ES-I3 (cell line): Measurements from ENCODE around the gene MACROD2.

ENCODE experiments used
- H3K36me3 ChIP-seq: 2 replicates; pipeline ENCODE4 v1.6.1; 2013; ENCODE audit warnings: mild to moderate bottlenecking, low read length, control low read depth, moderate library complexity; ENCODE audit not compliant: insufficient read depth
- H3K4me1 ChIP-seq: 2 replicates; pipeline ENCODE4 v1.6.1; 2013; ENCODE audit warnings: mild to moderate bottlenecking, control low read depth, low read length; ENCODE audit not compliant: insufficient read depth
- H3K9ac ChIP-seq: 2 replicates; pipeline ENCODE4 v1.6.1; 2013; ENCODE audit warnings: low read depth, mild to moderate bottlenecking, low read length, moderate library complexity
- H3K9me3 ChIP-seq: 2 replicates; pipeline ENCODE4 v1.6.1; 2013; ENCODE audit warnings: mild to moderate bottlenecking, low read length, moderate library complexity; ENCODE audit not compliant: control insufficient read depth, insufficient read depth

The MACROD2 gene

GRCh38 chr20:15889061-15889460, 1893.7 kb downstream of the MACROD2 start:
- H3K9ac ChIP-seq = no peak overlapping the region
- peaks cover 2% of the 10 kb centered on the region; the same call in 1 of the 2 replicates for H3K9me3 ChIP-seq
- H3K36me3 ChIP-seq = no peaks in the 10 kb centered on the region
- H3K4me1 ChIP-seq = peaks cover 3% of the 10 kb centered on the region; the same call in 1 of the 2 replicates

- H3K4me1 ChIP-seq = peaks cover 3% of the 10 kb centered on the region; the same call in 1 of the 2 replicates
Measured at GRCh38 chr20:15889514-15890256, 1894.4 kb downstream of the MACROD2 start.

GRCh38 chr20:15890407-15890982, 1895.2 kb downstream of the MACROD2 start:
- H3K9me3 ChIP-seq = peaks cover 2% of the 10 kb centered on the region; the same call in 1 of the 2 replicates
- H3K4me1 ChIP-seq = peaks cover 3% of the 10 kb centered on the region; the same call in 1 of the 2 replicates
- no peak overlapping the region for H3K9ac ChIP-seq
- H3K36me3 ChIP-seq = no peaks in the 10 kb centered on the region

More at GRCh38 chr20:15889514-15890256, 1894.4 kb downstream of the MACROD2 start:
- H3K9ac ChIP-seq = no peak overlapping the region
- no peaks in the 10 kb centered on the region for H3K36me3 ChIP-seq
- H3K9me3 ChIP-seq = peaks cover 2% of the 10 kb centered on the region; the same call in 1 of the 2 replicates

DNA sequence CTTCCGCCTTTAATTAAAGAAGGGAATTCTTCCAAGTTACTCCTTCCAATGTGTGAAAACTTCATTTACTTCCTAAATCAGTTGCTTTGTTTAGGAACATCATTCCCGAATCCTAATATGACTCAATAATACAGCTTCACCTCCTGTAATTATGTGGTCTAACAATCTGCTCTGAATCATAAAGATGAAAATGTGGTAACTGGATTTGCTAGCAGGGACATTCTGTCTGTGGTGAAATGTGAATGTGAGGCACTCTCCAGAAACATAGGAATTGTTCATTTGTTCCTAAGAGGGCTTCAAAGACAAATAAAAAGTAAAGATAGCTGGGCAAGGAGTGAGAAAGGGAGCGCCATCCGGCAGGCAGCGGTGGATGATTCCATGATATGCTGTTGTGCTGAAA, 1899.8 kb downstream of the MACROD2 start:
- Histone ChIP-seq H3K9ac (no peak overlapping the region), H3K9me3 (no peaks in the 10 kb centered on the region), H3K36me3 (no peaks in the 10 kb centered on the region), H3K4me1 (no peaks in the 10 kb centered on the region)

DNA sequence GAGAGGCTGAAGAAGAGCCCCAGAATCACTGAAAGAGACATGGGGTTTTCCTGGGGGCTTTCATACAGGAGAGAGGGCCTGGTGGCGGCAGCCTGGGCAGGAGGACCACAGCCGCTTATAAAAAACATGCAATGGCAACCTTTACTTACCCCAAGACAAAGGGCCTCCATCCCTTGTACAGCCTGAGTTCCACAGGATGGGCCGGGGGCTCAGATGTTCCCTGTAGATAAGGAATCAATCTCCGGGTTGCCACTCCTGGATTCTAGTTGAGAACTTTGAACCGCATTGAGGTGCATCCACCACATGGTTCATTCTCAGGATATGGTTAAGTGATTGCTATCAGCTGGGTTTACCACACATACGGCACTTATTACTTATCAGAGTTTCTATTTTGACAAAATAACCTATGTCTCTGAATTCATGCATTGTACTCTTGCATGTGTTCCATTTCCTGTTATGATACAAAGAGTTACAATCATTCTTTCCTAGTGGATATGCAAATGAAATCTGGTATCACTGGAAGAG, 1900.3 kb downstream of the MACROD2 start:
- no peaks in the 10 kb centered on the region for H3K36me3 ChIP-seq
- H3K9ac ChIP-seq = no peak overlapping the region
- no peaks in the 10 kb centered on the region for H3K9me3 ChIP-seq
- H3K4me1 ChIP-seq = no peaks in the 10 kb centered on the region

- Histone ChIP-seq H3K36me3 (no peaks in the 10 kb centered on the region), H3K9ac (no peak overlapping the region), H3K4me1 (no peaks in the 10 kb centered on the region), H3K9me3 (no peaks in the 10 kb centered on the region)
Measured at GRCh38 chr20:15899967-15900366, 1904.7 kb downstream of the MACROD2 start.

DNA sequence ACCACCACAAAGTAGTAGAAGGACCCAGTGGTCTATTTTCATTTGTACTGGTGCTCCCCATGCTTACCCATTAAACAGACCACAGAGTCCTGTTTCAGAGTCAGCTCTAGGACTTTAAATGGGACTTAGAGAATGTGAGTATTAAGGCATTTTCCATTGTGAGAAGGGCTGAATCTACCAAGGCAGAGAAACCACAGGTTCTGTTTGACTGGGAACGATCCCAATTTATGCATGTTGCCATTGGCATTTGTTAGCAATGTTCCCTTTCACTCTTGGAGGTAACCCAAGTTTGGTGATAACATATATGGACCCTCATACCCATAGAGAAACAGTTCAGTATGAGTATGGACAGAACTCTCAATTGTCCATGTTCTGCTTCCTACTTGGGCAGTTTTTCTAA, 1905.1 kb downstream of the MACROD2 start:
- Histone ChIP-seq H3K36me3 (no peaks in the 10 kb centered on the region), H3K9me3 (no peaks in the 10 kb centered on the region), H3K4me1 (no peaks in the 10 kb centered on the region), H3K9ac (no peak overlapping the region)

- Histone ChIP-seq H3K9me3 (no peaks in the 10 kb centered on the region), H3K36me3 (no peaks in the 10 kb centered on the region), H3K9ac (no peak overlapping the region), H3K4me1 (no peaks in the 10 kb centered on the region)
Measured at GRCh38 chr20:15902493-15902892, 1907.2 kb downstream of the MACROD2 start.

GRCh38 chr20:15905661-15906060, 1910.3 kb downstream of the MACROD2 start:
- H3K36me3 ChIP-seq = no peaks in the 10 kb centered on the region
- no peaks in the 10 kb centered on the region for H3K9me3 ChIP-seq
- no peak overlapping the region for H3K9ac ChIP-seq
- no peaks in the 10 kb centered on the region for H3K4me1 ChIP-seq

DNA sequence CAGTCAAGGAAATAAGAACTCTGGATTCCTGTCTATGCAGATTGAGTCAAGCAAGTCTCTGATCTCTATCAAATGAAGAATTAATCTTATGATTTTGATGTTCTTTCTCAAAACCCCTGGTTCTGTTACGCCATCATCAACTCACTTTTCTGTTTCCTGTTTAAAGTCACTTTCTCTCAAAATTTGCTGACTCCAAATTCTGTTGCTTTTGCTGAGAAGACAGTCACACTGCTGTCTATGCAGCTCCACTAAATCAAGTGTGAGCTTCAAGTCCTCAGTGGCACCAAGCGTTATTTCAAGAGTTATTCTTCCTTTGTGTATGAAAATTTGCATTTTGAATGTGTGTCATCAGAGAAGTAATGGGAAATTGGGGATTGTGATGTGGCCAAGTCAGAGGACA, 1914.7 kb downstream of the MACROD2 start:
- H3K36me3 ChIP-seq = no peaks in the 10 kb centered on the region
- H3K9me3 ChIP-seq = no peaks in the 10 kb centered on the region
- no peaks in the 10 kb centered on the region for H3K4me1 ChIP-seq
- H3K9ac ChIP-seq = no peak overlapping the region

DNA sequence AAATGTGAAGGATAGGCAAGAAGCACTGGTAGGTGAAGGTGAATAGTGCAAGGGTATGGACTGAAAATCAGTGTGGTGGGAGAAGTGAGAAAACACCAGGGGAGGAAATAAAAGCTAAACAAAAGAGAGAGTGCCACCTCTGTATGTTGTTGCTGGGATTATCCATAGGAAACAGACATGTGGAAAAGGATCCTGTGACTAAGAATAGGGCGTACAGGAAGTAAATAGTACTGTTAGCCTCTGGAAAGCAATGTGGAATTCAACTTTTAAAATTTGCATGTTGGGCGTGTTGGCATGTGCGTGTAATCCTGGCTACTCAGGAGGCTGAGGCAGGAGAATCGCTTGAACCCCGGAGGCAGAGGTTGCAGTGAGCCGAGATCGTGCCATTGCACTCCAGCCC, 1916.3 kb downstream of the MACROD2 start:
- Histone ChIP-seq H3K4me1 (peaks cover 3% of the 10 kb centered on the region; the same call in 1 of the 2 replicates), H3K9ac (no peak overlapping the region), H3K36me3 (no peaks in the 10 kb centered on the region), H3K9me3 (no peaks in the 10 kb centered on the region)

GRCh38 chr20:15913391-15914025, 1918.2 kb downstream of the MACROD2 start:
- no peaks in the 10 kb centered on the region for H3K36me3 ChIP-seq
- H3K4me1 ChIP-seq = peaks cover 14% of the 10 kb centered on the region; the same call in 1 of the 2 replicates
- no peak overlapping the region for H3K9ac ChIP-seq
- no peaks in the 10 kb centered on the region for H3K9me3 ChIP-seq

DNA sequence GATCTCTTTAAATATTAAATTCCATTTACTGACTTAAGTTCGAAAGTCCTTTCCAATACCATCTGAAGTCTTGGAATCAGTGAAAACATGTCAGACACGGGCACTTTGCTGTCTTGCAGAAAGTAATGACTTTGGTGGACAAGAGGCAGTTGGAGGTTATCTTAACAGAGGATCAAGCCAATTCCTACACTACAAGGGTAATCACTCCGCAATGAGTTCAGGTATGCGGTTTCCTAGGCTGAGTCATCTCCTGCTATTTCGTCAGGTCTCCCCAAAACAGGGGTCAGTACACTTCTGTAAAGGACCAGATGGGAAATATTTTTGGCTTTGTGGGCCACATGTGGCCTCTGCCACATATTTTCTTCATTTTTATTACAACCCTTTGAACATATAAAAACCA, 1921.3 kb downstream of the MACROD2 start:
- no peak overlapping the region for H3K9ac ChIP-seq
- H3K36me3 ChIP-seq = no peaks in the 10 kb centered on the region
- H3K4me1 ChIP-seq = peaks cover 14% of the 10 kb centered on the region; the same call in 1 of the 2 replicates
- no peaks in the 10 kb centered on the region for H3K9me3 ChIP-seq

- peaks cover 14% of the 10 kb centered on the region; the same call in 1 of the 2 replicates for H3K4me1 ChIP-seq
- H3K36me3 ChIP-seq = no peaks in the 10 kb centered on the region
- H3K9me3 ChIP-seq = no peaks in the 10 kb centered on the region
- H3K9ac ChIP-seq = no peak overlapping the region
Measured at GRCh38 chr20:15917283-15917682, 1922.0 kb downstream of the MACROD2 start.
